HG02588 (cell line): ENCODE measurements around the gene STK24.

Experiments
- ATAC-seq: cut with Tn5 transposase; IDR thresholded peaks from one replicate; pipeline ENCODE4 v1.9.1; 2021; ENCODE audit warnings: mild to moderate bottlenecking, moderate library complexity; ENCODE audit not compliant: unreplicated experiment

Gene STK24

GRCh38 chr13:98478189-98479129, 98.4 kb downstream of the STK24 start:
- ATAC-seq = peak; percentile 41

- peak; percentile 93 for ATAC-seq
Measured at GRCh38 chr13:98476538-98476966, 100.4 kb downstream of the STK24 start.

- peak; percentile 31 for ATAC-seq
Measured at GRCh38 chr13:98476106-98476505, 100.8 kb downstream of the STK24 start.

DNA sequence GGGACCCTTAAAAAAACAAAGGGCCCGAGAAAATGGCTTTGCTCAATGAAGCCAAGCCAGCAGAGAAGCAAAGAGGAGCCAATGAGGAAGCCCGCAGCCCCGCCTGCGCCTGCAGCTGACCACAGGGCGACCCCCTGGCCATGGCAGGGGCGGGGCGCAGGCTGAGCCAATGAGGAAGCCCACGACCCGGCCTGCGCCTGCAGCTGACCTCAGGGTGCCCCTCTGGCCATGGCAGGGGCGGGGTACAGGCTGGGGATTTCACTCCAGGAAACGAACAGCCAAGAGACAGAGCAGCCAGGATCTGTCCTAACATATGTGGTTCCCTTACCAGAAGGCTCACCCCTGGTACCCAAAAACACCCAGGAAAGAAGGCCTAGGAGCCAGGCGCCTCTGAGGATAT, 101.4 kb downstream of the STK24 start:
- no peak for ATAC-seq

DNA sequence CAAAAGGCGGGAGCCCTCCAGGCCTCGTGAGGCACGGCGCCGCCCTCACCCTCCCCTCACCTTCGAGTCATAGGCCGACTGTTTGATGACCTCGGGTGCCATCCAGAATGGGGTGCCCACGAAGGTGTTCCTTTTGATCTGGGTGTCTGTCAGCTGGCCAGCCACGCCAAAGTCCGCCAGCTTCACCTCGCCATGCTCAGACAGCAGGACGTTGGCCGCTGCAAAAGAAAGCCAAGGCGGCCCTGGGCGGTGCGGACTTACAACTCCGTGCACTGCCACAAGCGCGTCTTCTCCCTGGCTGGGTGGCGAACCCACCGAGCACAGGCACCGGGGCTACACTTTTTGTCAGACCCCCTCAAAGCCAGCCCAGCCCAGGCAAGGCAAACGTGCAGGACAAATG, 102.1 kb downstream of the STK24 start:
- no peak for ATAC-seq

GRCh38 chr13:98474292-98474691, 102.6 kb downstream of the STK24 start:
- no peak for ATAC-seq

GRCh38 chr13:98473788-98474144, 103.1 kb downstream of the STK24 start:
- no peak for ATAC-seq

DNA sequence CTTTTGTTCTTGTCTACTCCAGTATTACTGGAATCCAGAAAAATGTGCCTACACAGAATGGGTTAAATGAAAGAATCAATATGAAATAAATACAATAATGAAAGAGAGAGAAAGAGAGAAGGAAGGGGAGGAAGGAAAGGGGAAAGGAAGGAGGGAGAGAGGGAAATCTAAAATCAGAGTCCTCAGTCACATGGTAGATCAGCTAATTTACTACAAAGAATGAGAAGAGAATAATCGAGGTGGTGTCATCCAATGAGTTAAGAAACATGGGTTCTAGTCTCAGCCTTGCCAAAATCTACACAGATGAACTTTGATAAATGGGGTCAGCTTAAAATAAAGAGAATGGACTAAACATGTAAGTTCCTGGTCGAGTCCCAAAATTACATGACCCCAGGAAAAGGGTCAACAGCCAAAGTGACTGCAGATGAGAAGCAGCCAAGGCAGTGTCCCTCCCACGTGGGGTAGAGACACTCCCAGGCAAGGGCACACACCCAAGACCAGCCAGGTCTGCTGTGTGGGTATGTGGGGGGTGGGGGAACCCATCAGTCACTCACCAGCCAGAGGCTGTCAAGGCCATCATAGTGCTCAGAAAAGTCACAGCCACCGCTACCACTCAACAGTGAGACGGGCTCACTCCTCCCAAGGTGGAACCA, 103.6 kb downstream of the STK24 start:
- ATAC-seq = no peak

DNA sequence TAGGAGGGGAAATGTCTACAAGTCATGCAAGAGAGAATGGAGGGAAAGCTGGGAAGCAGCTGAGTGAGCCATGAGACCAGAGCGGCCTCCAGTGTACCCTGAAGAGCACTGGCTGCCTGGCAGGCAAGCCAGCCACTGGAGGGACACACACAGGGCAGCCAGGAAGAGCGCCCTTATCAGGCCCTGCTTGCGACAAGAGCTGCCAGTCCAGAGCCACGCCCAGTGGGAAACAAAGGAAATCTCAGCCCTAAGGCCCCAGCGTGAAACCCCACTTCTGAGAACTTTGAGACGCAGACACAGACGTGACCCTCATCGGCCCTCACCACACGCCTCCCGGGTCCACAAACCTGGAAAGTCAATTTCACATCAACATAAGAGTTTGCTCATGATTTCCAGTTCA, 105.0 kb downstream of the STK24 start:
- no peak for ATAC-seq

DNA sequence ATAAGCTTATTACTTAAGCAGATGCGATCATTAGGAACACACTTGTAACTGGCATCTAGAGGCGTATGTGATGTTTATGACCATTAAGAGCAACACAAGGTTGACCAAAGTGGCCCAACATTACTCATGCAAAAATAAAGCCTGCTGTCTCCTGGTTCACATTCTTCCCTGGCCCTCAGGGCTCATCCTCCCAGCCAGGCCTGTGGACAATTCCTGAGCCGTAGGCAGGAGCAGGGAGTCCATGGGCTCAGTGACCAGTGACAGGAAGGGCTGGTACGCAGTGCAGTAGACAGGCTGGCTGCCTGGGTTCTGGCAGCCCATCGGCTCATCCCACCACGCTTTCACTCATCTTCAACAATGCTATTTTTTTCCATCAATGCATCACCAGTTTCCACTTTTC, 106.0 kb downstream of the STK24 start:
- ATAC-seq = no peak

- no peak for ATAC-seq
Measured at GRCh38 chr13:98468929-98469328, 108.0 kb downstream of the STK24 start.

DNA sequence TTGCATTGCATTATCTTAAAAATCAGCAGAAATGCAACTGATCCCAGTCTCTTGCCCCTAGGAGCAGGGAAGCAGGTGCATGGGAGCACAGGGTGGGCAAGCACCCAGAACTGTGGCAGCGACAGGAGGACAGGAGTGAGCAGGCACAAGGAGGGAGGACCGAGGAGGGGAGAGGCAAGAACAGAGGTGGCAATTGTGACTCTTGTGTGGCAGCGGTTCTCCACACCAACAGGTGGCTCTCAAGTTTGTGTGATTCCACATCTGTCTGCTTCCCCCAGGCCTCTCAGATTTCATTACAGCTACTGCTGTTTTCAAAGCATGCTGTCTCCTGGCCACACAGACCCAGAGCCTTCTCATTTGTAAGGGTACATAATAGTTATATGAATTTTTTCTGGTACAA, 108.5 kb downstream of the STK24 start:
- no peak for ATAC-seq

DNA sequence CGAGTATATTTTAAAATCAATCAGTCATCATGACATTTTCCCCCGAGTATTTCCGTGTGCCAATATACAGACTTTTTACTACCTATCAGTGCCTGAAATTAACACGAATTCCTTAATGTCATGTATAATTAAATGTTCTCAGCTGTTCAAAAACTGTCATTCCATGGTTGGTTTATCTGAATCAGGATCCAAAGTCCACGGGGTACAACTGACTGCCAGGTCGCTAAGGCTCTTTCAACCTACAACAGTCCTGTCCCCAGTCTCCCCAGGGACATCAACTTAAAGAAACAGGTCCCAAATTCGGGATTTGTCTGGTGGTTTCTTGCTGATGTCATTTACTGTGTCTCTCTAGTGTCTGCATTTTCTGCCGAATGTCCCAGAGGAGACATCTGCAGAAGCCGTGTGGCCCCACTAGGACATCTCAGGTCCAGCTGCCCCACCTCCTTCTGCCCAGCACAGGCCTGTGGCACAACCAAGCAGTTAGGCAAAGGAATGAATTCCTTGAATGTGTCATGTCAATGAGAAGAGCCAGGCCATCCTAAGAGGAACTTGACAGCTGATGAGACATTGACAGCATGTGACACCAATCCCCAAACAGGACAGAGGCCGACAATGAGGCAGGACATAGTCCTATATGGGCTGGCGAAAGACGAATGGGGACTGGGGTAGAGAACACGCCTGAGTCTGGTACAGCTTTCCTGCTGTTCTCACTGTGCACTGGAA, 109.5 kb downstream of the STK24 start:
- ATAC-seq = no peak

- ATAC-seq = no peak
Measured at GRCh38 chr13:98466634-98467236, 110.2 kb downstream of the STK24 start.

DNA sequence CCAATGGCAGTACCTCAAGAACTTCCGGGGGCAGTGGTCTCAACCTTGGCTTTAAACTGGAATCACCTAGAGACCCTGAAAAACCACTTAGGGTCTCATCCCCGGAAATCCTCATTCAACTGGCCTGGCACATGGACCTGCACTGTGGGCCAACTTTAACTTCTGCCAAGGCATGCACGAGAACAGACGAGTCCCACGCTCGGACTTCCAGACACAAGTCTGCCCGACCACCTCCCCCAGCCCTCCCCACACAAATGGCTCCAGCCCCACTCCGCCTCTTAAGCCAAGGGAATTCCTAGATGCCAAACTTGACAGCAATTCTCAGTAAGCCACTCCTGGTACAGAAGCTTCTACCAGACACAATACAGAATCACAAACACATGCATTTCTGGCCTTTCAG, 114.0 kb downstream of the STK24 start:
- no peak for ATAC-seq

GRCh38 chr13:98462241-98462882, 114.5 kb downstream of the STK24 start:
- no peak for ATAC-seq

DNA sequence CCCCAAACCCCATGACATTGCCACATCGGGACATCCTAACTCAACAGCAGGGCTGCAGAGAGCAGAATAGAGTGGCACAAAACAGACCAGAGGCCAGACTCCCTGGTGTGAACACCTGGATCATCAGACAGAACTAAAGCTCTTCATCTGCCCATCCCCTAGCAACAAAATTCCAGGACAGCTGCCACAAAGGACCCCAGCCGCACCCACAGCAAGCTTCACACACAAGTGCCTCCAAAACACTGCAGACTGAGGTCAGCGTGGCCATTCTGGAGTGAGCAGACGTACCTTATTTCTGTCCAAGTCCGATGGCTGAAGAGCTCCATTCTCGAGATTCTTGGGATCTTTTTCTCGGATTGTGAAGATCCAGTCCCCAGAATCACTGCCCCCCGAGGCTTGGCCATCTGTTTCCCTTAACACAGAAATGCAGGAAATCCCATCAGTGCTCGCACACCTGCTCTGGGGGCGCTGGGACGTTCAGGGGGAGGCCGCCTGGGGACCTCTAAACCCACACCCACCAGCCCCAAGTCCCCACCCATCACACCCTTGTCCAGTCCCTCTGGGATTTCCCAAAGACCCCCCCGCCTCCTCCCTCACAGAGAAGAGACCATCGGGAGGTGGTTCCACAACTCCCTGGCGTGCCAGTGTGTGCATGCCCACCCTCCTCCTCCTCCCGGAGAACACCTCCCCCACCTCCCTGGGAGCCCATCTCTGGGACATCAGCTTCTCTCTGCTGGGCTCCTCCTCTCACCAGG, 115.2 kb downstream of the STK24 start:
- ATAC-seq = no peak

GRCh38 chr13:98460516-98460915, 116.4 kb downstream of the STK24 start:
- ATAC-seq = no peak

GRCh38 chr13:98459721-98460370, 117.1 kb downstream of the STK24 start:
- ATAC-seq = no peak
